GM21723 (cell line): ENCODE results near the gene MMP7.

Experiments
- ATAC-seq: cut with Tn5 transposase; IDR thresholded peaks from one replicate; pipeline ENCODE4 v1.9.1; 2021; ENCODE audit warnings: mild to moderate bottlenecking, moderate library complexity; ENCODE audit not compliant: unreplicated experiment

The MMP7 gene

GRCh38 chr11:102530558-102530957 lies at the start of gene MMP7:
Gene MMP7, minus strand, starts transcription at chr11:102530747. Its CDS starts 47 bp downstream, at chr11:102530700.
- no peak for ATAC-seq

- ATAC-seq, result no peak
Measured at GRCh38 chr11:102577723-102578122, 47.2 kb upstream of the MMP7 start.

GRCh38 chr11:102577182-102577581 lies 46.6 kb upstream of the MMP7 start:
- peak; percentile 62 for ATAC-seq

GRCh38 chr11:102576350-102576749 lies 45.8 kb upstream of the MMP7 start:
- no peak for ATAC-seq

- ATAC-seq, result no peak
Measured at GRCh38 chr11:102575012-102575411, 44.5 kb upstream of the MMP7 start.

GRCh38 chr11:102573851-102574250 lies 43.3 kb upstream of the MMP7 start:
- no peak for ATAC-seq

- no peak for ATAC-seq
Measured at GRCh38 chr11:102572554-102573220, 42.1 kb upstream of the MMP7 start.

GRCh38 chr11:102568851-102569250 lies 38.3 kb upstream of the MMP7 start:
- ATAC-seq, result no peak

GRCh38 chr11:102566112-102566511 lies 35.6 kb upstream of the MMP7 start:
- no peak for ATAC-seq

GRCh38 chr11:102564110-102564509 lies 33.6 kb upstream of the MMP7 start:
- ATAC-seq, result peak; percentile 60

- ATAC-seq, result no peak
Measured at GRCh38 chr11:102561636-102562035, 31.1 kb upstream of the MMP7 start.

GRCh38 chr11:102560555-102561011 lies 30.0 kb upstream of the MMP7 start:
- peak; percentile 80 for ATAC-seq

GRCh38 chr11:102559839-102560238 lies 29.3 kb upstream of the MMP7 start:
- ATAC-seq, result peak; percentile 50

- ATAC-seq, result no peak
Measured at GRCh38 chr11:102555091-102555490, 24.5 kb upstream of the MMP7 start.

- ATAC-seq, result peak; percentile 77
Measured at GRCh38 chr11:102553835-102554282, 23.3 kb upstream of the MMP7 start.

GRCh38 chr11:102552447-102553194 lies 22.1 kb upstream of the MMP7 start:
- ATAC-seq, result no peak

GRCh38 chr11:102552020-102552419 lies 21.5 kb upstream of the MMP7 start:
- no peak for ATAC-seq

- ATAC-seq, result no peak
Measured at GRCh38 chr11:102551169-102551781, 20.7 kb upstream of the MMP7 start.

GRCh38 chr11:102546923-102547471 lies 16.4 kb upstream of the MMP7 start:
- ATAC-seq, result peak; percentile 71

- peak; percentile 66 for ATAC-seq
Measured at GRCh38 chr11:102546427-102546826, 15.9 kb upstream of the MMP7 start.

- ATAC-seq, result no peak
Measured at GRCh38 chr11:102545701-102546100, 15.2 kb upstream of the MMP7 start.
